ENCODE results near the gene GCFC2. TPM values are rescaled to one million over a fixed set of nuclear protein-coding genes. Genes with fewer than 3 reads are reported as not detected.
A peak's percentile ranks its signal among the peaks of the same experiment; 100 is the strongest.

GCFC2 gene
- 10 to 100 TPM; 21.5 to 29.2 TPM for total RNA-seq

GRCh38 chr2:75710577-75711253 is at the start of gene GCFC2:
Gene GCFC2 (minus strand): TSS chr2:75710915. CDS start chr2:75710855, 60 bp downstream.
- Histone ChIP-seq H3K4me3 (peak within 1 kb of the TSS; percentile 87), H3K4me1 (ENCODE audit: control insufficient read depth in 1 of 2, low read depth in 2 of 2) (peaks cover 6 to 17% of the 10 kb centered on the region in 2 donors), H3K36me3 (no peaks in the 10 kb centered on the region), H3K27ac (peak within 1 kb of the TSS; percentile 79 to 84), H3K9me3 (no peaks in the 10 kb centered on the region), H3K27me3 (replicated peaks; ENCODE audit: insufficient read depth) (no peaks in the 10 kb centered on the region)
- peak; percentile 31 for TF ChIP-seq CTCF (IDR thresholded peaks at IDR 0.05)
- DNase-seq (ENCODE audit: low spot score) (peak; percentile 71), ATAC-seq (ENCODE audit: insufficient number of reproducible peaks, low FRiP score, low read depth) (peak; percentile 93)

- H3K9me3 ChIP-seq, result no peaks in the 10 kb centered on the region
- ATAC-seq (ENCODE audit: insufficient number of reproducible peaks, low FRiP score, low read depth), result no peak
- H3K27ac ChIP-seq, result no peak overlapping the region
- no peak overlapping the region for H3K4me3 ChIP-seq
- DNase-seq (ENCODE audit: low spot score), result no peak
- H3K4me1 ChIP-seq (ENCODE audit: control insufficient read depth in 1 of 2, low read depth in 2 of 2), result no peaks in the 10 kb centered on the region
- no peaks in the 10 kb centered on the region for H3K36me3 ChIP-seq
- TF ChIP-seq CTCF (IDR thresholded peaks at IDR 0.05), result no peak
- H3K27me3 ChIP-seq (replicated peaks; ENCODE audit: insufficient read depth), result no peaks in the 10 kb centered on the region
Observed at GRCh38 chr2:75752828-75753227, 42.1 kb upstream of the GCFC2 start.

- Histone ChIP-seq H3K4me1 (ENCODE audit: control insufficient read depth in 1 of 2, low read depth in 2 of 2) (no peaks in the 10 kb centered on the region), H3K27me3 (replicated peaks; ENCODE audit: insufficient read depth) (no peaks in the 10 kb centered on the region), H3K36me3 (no peaks in the 10 kb centered on the region), H3K9me3 (no peaks in the 10 kb centered on the region), H3K27ac (no peak overlapping the region), H3K4me3 (no peak overlapping the region)
- DNase-seq (ENCODE audit: low spot score) (no peak), ATAC-seq (ENCODE audit: insufficient number of reproducible peaks, low FRiP score, low read depth) (no peak)
- TF ChIP-seq CTCF (IDR thresholded peaks at IDR 0.05), result no peak
Observed at GRCh38 chr2:75751824-75752468, 41.2 kb upstream of the GCFC2 start.

- Histone ChIP-seq H3K36me3 (no peaks in the 10 kb centered on the region), H3K27ac (no peak overlapping the region), H3K4me3 (no peak overlapping the region), H3K4me1 (ENCODE audit: control insufficient read depth in 1 of 2, low read depth in 2 of 2) (no peaks in the 10 kb centered on the region), H3K9me3 (no peaks in the 10 kb centered on the region), H3K27me3 (replicated peaks; ENCODE audit: insufficient read depth) (no peaks in the 10 kb centered on the region)
- TF ChIP-seq CTCF (IDR thresholded peaks at IDR 0.05), result no peak
- DNase-seq (ENCODE audit: low spot score) (no peak), ATAC-seq (ENCODE audit: insufficient number of reproducible peaks, low FRiP score, low read depth) (no peak)
Observed at GRCh38 chr2:75751360-75751759, 40.6 kb upstream of the GCFC2 start.

- no peaks in the 10 kb centered on the region for H3K36me3 ChIP-seq
- no peaks in the 10 kb centered on the region for H3K9me3 ChIP-seq
- H3K4me3 ChIP-seq, result no peak overlapping the region
- no peak for ATAC-seq (ENCODE audit: insufficient number of reproducible peaks, low FRiP score, low read depth)
- no peak for DNase-seq (ENCODE audit: low spot score)
- no peak for TF ChIP-seq CTCF (IDR thresholded peaks at IDR 0.05)
- H3K27me3 ChIP-seq (replicated peaks; ENCODE audit: insufficient read depth), result no peaks in the 10 kb centered on the region
- H3K4me1 ChIP-seq (ENCODE audit: control insufficient read depth in 1 of 2, low read depth in 2 of 2), result no peaks in the 10 kb centered on the region
- H3K27ac ChIP-seq, result no peak overlapping the region
Observed at GRCh38 chr2:75737961-75738360, 27.2 kb upstream of the GCFC2 start.

Data from thoracic aorta (tissue), 2 donors.